Right lobe of liver (tissue), 4 donors: ENCODE results near the gene UBXN11.

Experiments used
- POLR2A ChIP-seq: fragments of 450-650 bp; IDR thresholded peaks from one replicate; pipeline ENCODE4 v1.6.1; 2017; ENCODE audit warnings: antibody characterized with exemption, mild to moderate bottlenecking
- TF ChIP-seq, protein P1 (sequence below), 4 donors: fragments of 200-600 bp in 3 of 4; fragments of 450-650 bp in 1 of 4; IDR thresholded peaks; one replicate each; pipeline versions ENCODE4 v1.5.1 to v1.8.0; 2016 to 2022; ENCODE audit warnings: antibody characterized with exemption in 4 of 4, mild to moderate bottlenecking in 2 of 4
- donor health status: DM: no; HTN: no; CAD: no.
- donor health status: DM: no; HTN: no; CAD: no.
- donor health status: DM: no; HTN: yes; CAD: no.

DNA sequence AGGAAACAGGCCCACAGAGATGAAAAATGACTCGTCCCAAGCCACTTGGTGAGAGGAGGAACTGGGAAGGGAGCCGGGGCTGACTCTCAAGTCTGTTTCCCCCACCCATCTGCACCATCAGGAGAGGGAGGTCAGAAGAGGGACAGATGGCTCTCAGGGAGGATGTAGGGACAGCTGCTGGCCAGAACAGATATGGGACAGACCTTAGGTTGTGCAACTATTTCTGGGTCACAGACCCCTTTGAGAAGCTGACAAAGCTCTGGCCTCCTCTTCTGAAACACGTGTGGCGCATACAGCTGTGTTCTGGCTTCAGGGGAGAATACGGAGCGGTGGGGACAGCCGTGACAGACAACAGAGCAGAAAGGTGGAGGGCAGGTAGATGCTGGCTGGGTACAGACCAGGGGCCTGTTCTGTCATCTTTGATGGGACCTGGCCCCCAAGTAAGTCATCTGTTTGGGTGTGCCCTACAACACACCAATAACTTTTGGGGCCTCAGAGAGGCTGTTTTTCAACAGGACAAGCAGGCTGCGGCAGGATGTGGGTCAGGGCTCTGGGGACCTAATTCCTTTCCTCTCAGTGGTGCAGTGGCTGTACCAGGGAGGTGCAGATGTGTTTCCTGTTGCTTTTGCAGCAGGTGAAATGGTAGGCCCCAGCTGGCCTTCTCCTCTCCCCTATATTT, 19.3 kb downstream of the UBXN11 start:
- TF ChIP-seq, protein P1, sequence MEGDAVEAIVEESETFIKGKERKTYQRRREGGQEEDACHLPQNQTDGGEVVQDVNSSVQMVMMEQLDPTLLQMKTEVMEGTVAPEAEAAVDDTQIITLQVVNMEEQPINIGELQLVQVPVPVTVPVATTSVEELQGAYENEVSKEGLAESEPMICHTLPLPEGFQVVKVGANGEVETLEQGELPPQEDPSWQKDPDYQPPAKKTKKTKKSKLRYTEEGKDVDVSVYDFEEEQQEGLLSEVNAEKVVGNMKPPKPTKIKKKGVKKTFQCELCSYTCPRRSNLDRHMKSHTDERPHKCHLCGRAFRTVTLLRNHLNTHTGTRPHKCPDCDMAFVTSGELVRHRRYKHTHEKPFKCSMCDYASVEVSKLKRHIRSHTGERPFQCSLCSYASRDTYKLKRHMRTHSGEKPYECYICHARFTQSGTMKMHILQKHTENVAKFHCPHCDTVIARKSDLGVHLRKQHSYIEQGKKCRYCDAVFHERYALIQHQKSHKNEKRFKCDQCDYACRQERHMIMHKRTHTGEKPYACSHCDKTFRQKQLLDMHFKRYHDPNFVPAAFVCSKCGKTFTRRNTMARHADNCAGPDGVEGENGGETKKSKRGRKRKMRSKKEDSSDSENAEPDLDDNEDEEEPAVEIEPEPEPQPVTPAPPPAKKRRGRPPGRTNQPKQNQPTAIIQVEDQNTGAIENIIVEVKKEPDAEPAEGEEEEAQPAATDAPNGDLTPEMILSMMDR (IDR thresholded peaks at IDR 0.05), result no peak
- no peak for TF ChIP-seq POLR2A
